ENCODE data around the gene NKAPL.
A peak's percentile ranks its signal among the peaks of the same experiment; 100 is the strongest.

NKAPL gene

DNA sequence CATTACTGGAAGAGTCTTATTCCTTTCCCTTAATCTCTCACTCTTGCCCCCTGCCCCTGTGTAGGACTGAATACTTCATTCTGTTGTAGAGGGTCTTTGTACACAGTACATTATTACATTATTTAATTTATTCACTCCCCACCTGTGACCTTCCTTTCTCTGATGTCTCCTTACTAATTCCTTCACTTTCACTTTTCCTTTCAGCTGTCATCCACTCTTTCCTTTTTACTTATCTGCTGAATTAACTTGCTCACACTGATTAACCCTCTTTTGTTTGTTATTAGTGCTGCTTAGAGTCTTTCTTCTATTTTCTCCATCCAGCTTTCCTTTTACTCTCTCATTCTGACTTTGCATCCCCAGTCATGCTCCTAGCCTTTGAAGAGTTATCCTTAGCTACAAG, 15.8 kb downstream of the NKAPL start:
- H3K9me3 ChIP-seq: no peaks in the 10 kb centered on the region
- H3K4me1 ChIP-seq (ENCODE audit: control insufficient read depth in 1 of 2, insufficient read depth in 1 of 2, low read depth in 1 of 2, low read length in 1 of 2): no peaks in the 10 kb centered on the region
- H3K27me3 ChIP-seq: peaks cover 11% of the 10 kb centered on the region
- H3K4me3 ChIP-seq (ENCODE audit: low read depth in 1 of 2, low read length in 1 of 2): no peak overlapping the region
- H3K27ac ChIP-seq: no peak overlapping the region
- TF ChIP-seq CTCF (IDR thresholded peaks at IDR 0.05): no peak
- peaks cover 49% of the 10 kb centered on the region for H3K36me3 ChIP-seq

DNA sequence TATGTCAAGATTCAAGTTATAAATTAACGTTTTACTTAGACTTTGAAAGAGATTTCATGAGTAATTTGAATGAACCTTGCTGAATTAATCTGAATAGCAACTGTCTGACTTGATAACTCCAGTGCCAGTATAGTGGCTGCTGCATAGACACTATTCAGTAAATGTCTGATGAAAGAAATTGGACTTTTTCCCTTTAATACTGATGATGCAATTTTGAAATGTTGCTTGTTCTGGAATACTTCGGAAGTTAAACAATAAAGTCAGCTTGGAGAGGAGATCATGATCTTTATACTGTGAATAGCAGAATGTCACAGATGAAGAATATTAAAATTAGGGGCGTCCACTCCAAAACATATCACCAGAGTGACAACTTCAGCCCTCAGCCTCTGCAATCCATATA, 18.6 kb downstream of the NKAPL start:
- no peak overlapping the region for H3K4me3 ChIP-seq (ENCODE audit: low read depth in 1 of 2, low read length in 1 of 2)
- H3K9me3 ChIP-seq: no peaks in the 10 kb centered on the region
- peaks cover 8 to 15% of the 10 kb centered on the region in 2 experiments for H3K4me1 ChIP-seq (ENCODE audit: control insufficient read depth in 1 of 2, insufficient read depth in 1 of 2, low read depth in 1 of 2, low read length in 1 of 2)
- no peak for TF ChIP-seq CTCF (IDR thresholded peaks at IDR 0.05)
- peaks cover 39% of the 10 kb centered on the region for H3K27me3 ChIP-seq
- no peak overlapping the region for H3K27ac ChIP-seq
- H3K36me3 ChIP-seq: peaks cover 38% of the 10 kb centered on the region

- Histone ChIP-seq H3K27me3 (peaks cover 39% of the 10 kb centered on the region), H3K27ac (no peak overlapping the region), H3K4me3 (ENCODE audit: low read depth in 1 of 2, low read length in 1 of 2) (peak overlapping the region in 1 of 2 experiments; percentile 50), H3K9me3 (no peaks in the 10 kb centered on the region), H3K4me1 (ENCODE audit: control insufficient read depth in 1 of 2, insufficient read depth in 1 of 2, low read depth in 1 of 2, low read length in 1 of 2) (peaks cover 8 to 15% of the 10 kb centered on the region in 2 experiments), H3K36me3 (peaks cover 22% of the 10 kb centered on the region)
- TF ChIP-seq CTCF (IDR thresholded peaks at IDR 0.05): no peak
Measured at GRCh38 chr6:28280595-28281287, 21.6 kb downstream of the NKAPL start.

GRCh38 chr6:28281288-28282064, 22.4 kb downstream of the NKAPL start, which contains the start of gene PGBD1:
Gene PGBD1 (plus strand): TSS chr6:28281572. CDS start chr6:28283814, 2,242 bp downstream.
- peaks cover 39% of the 10 kb centered on the region for H3K27me3 ChIP-seq
- H3K9me3 ChIP-seq: no peaks in the 10 kb centered on the region
- peak within 1 kb of the TSS; percentile 32 to 50 for H3K4me3 ChIP-seq (ENCODE audit: low read depth in 1 of 2, low read length in 1 of 2)
- peaks cover 14% of the 10 kb centered on the region for H3K36me3 ChIP-seq
- peaks cover 8 to 15% of the 10 kb centered on the region in 2 experiments for H3K4me1 ChIP-seq (ENCODE audit: control insufficient read depth in 1 of 2, insufficient read depth in 1 of 2, low read depth in 1 of 2, low read length in 1 of 2)
- TF ChIP-seq CTCF (IDR thresholded peaks at IDR 0.05): no peak
- no peak within 1 kb of the TSS for H3K27ac ChIP-seq

DNA sequence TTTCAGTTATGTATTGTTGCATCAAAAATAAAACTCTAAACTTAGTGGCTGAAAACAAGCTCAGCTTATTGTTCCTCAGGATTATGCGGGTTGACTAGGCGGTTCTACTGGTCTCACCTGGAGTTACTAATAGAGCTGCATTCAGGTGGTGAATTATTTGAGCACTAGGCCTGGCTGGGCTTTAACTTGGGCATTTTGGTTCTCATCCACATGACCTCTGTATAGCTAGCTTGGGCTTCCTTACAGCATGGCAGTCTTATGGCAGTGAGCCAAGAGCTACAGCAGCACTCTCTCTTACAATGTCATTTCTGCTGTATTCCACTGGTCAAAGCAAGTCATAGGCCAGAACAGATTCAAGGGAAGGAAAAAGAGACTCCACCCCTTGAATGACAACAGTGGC, 23.8 kb downstream of the NKAPL start:
- Histone ChIP-seq H3K27ac (no peak overlapping the region), H3K36me3 (no peaks in the 10 kb centered on the region), H3K27me3 (peaks cover 39% of the 10 kb centered on the region), H3K9me3 (no peaks in the 10 kb centered on the region), H3K4me1 (ENCODE audit: control insufficient read depth in 1 of 2, insufficient read depth in 1 of 2, low read depth in 1 of 2, low read length in 1 of 2) (peaks cover 8 to 15% of the 10 kb centered on the region in 2 experiments), H3K4me3 (ENCODE audit: low read depth in 1 of 2, low read length in 1 of 2) (no peak overlapping the region)
- no peak for TF ChIP-seq CTCF (IDR thresholded peaks at IDR 0.05)
